NCI-H774 (cell line): Measurements from ENCODE around the gene THYN1.

Experiments used
- DNase-seq: peaks from one replicate; lab custom pipeline; 2025; lab: John Stamatoyannopoulos, UW

Gene THYN1

DNA sequence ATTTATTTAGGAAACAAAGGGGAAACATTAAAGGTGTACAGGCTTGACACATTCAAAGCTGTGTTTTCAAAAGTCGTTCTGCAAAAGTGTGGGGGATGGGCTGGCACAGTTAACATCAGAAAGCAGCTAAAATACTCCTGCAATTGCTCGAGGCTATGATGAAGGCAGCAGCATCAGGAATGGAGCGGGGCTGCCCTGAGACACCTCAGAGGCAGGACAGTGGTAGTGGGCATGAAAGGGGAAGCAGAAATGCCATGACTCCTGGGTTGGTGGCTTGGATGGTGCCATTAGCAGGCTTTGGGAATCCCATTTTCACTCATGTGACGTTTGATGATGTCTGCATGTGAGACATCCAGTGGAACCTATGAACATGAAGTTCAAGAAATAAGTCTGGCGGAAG is 30.0 kb downstream of the THYN1 start:
- DNase-seq: no peak

DNA sequence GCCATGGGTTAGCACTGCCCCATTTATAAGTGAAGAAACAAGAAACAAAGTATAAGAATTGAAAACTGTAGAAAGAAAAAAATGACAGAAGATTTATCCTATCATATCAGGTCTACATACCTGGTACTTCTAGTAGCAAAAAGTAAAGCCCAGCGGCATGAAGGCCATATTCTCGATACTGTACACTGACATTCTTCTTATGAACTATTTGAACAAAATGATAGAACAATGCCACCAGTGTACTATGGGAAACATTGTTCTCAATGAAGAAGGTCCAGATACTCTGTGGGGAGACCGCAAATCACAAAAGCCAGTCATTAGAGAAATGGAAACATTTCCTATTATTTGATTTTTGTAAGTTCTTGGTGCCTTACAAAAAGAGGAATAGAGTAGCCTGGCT is 36.3 kb downstream of the THYN1 start:
- no peak for DNase-seq

DNA sequence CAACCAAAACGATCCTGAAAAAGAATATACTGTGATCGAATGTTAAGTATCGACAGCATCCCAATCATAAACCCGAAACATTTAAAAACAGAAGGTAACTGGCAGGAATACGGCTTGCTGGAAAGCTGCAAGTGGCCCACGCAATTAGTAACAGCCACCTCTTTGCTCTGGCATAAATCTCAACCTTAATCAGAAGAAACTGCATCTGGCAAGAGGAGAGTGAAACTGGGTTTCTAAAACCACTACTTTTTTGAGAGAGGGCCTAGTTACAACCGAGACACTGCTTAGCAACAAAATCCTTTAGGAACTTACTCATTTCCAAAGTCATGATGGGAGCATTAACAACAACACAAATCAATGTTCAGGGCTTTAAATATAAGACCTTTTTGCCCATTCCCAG is 37.3 kb downstream of the THYN1 start:
- no peak for DNase-seq

GRCh38 chr11:134207538-134208239 is 45.5 kb downstream of the THYN1 start:
- DNase-seq: no peak

GRCh38 chr11:134206185-134206584 is 47.0 kb downstream of the THYN1 start:
- DNase-seq: no peak

GRCh38 chr11:134205729-134206128 is 47.4 kb downstream of the THYN1 start:
- DNase-seq: no peak

DNA sequence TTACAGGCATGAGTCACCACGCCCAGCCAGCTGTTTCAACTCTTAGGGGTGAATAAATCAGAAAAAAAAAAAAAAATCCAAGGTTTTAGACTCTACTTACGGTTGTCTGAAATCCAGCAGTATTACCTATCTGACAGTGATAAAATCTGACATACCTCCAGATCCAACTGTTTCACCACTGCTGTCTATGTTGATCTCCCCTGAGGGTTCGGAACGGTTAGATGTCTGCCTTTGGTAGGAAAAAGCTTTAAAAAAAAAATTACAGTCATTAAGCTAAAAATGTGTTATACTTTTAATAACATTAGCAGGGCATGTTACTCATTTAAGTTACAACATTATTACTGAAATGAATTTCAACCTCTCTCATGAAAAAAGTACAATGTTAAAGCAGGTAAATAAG is 50.5 kb downstream of the THYN1 start:
- no peak for DNase-seq

- no peak for DNase-seq
Observed at GRCh38 chr11:134200688-134201087, 52.5 kb downstream of the THYN1 start.

DNA sequence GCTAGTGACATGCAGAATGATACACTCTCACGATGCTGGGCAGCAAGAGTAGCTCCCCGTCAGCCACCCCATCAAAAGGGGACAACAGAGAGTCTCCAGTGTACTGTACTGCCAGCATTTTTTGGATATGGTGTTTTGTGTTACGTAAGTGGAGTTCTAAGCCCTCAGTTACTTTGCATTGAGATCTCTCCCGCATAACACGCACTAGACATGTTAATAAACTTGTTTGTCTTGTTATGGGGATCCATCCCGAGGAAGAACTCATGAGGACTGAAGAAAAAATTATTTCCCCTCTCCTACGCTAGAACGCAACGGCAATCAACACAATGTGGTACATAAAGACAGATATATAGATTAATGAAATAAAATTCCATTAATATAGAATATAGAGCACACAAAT is 53.6 kb downstream of the THYN1 start:
- no peak for DNase-seq
